ENCODE data around the gene TRIM37. TPM values are rescaled to one million over a fixed set of nuclear protein-coding genes. Genes with fewer than 3 reads are reported as not detected.
"Not testable (repeated sequence)": the region's sequence is repeated elsewhere in the genome, so short reads cannot be mapped to it uniquely, and the experiment has no call there.

Gene TRIM37
- total RNA-seq, 2 donors from 2014 or later: 22.4 to 34.4 TPM

- no peak overlapping the region for H3K27ac Mint-ChIP-seq
- H3K9me3 Mint-ChIP-seq: peaks cover 0 to under 1% of the 10 kb centered on the region in 2 donors
- H3K36me3 Mint-ChIP-seq: no peaks in the 10 kb centered on the region
- ATAC-seq: no peak
- DNase-seq (ENCODE audit: low spot score in 2 of 2): no peak
These were observed 149.5 kb downstream of the TRIM37 start for GRCh38 chr17:58956997-58957724.

GRCh38 chr17:58954358-58954757 is 152.3 kb downstream of the TRIM37 start:
- peak; percentile 29 to 48 for ATAC-seq
- Mint-ChIP-seq H3K36me3 (peaks cover 10 to 11% of the 10 kb centered on the region in 2 donors), H3K9me3 (peaks cover 15 to 16% of the 10 kb centered on the region in 2 donors)
- not testable (repeated sequence) for DNase-seq (ENCODE audit: low spot score in 2 of 2); H3K27ac Mint-ChIP-seq

- Mint-ChIP-seq H3K36me3 (peaks cover 17% of the 10 kb centered on the region in 2 donors), H3K27ac (no peak overlapping the region), H3K9me3 (peaks cover 17 to 32% of the 10 kb centered on the region in 2 donors)
- ATAC-seq: no peak
- DNase-seq (ENCODE audit: low spot score in 2 of 2): no peak
These were observed 158.9 kb downstream of the TRIM37 start for GRCh38 chr17:58947824-58948223.

- H3K36me3 Mint-ChIP-seq: peaks cover 17% of the 10 kb centered on the region in 2 donors
- no peak for DNase-seq (ENCODE audit: low spot score in 2 of 2)
- peak overlapping the region in 1 of 2 donors; percentile 13 for H3K27ac Mint-ChIP-seq
- no peak for ATAC-seq
- peaks cover 17 to 32% of the 10 kb centered on the region in 2 donors for H3K9me3 Mint-ChIP-seq
These were observed 159.3 kb downstream of the TRIM37 start for GRCh38 chr17:58947411-58947810.

- ATAC-seq (no peak), DNase-seq (ENCODE audit: low spot score in 2 of 2) (no peak)
- Mint-ChIP-seq H3K36me3 (peaks cover 5 to 6% of the 10 kb centered on the region in 2 donors), H3K27ac (no peak overlapping the region), H3K9me3 (peaks cover under 1 to 14% of the 10 kb centered on the region in 2 donors)
These were observed 162.5 kb downstream of the TRIM37 start for GRCh38 chr17:58944166-58944565.

GRCh38 chr17:58936295-58936694 is 170.4 kb downstream of the TRIM37 start:
- Mint-ChIP-seq H3K36me3 (no peaks in the 10 kb centered on the region), H3K9me3 (no peaks in the 10 kb centered on the region), H3K27ac (no peak overlapping the region)
- DNase-seq (ENCODE audit: low spot score in 2 of 2): no peak
- no peak for ATAC-seq

GRCh38 chr17:58932956-58933355 is 173.7 kb downstream of the TRIM37 start:
- DNase-seq (ENCODE audit: low spot score in 2 of 2) (no peak), ATAC-seq (no peak)
- Mint-ChIP-seq H3K9me3 (no peaks in the 10 kb centered on the region), H3K36me3 (no peaks in the 10 kb centered on the region), H3K27ac (no peak overlapping the region)

Other genes starting within 250 kb of the TRIM37 start
- 10 to 100 TPM; 74.0 to 89.9 TPM for gene SKA2, start 48.3 kb upstream of the TRIM37 start, total RNA-seq
- 100 to 1,000 TPM in 1 of 2 donors, 10 to 100 TPM in 1; 87.5 to 103 TPM for gene PRR11, start 48.9 kb upstream of the TRIM37 start, total RNA-seq
- gene SMG8, start 103.2 kb upstream of the TRIM37 start, total RNA-seq: 10 to 100 TPM; 14.0 to 19.1 TPM
- gene GDPD1, start 113.6 kb upstream of the TRIM37 start, total RNA-seq: 1 to 10 TPM; 2.7 to 3.7 TPM
- 1 to 10 TPM; 6.6 to 7.0 TPM for gene YPEL2, start 224.8 kb upstream of the TRIM37 start, total RNA-seq